HG02798 (cell line): ENCODE results near the gene OR1A2.
"Not testable (repeated sequence)": the region's sequence is repeated elsewhere in the genome, so short reads cannot be mapped to it uniquely, and the experiment has no call there.

Experiments used
- ATAC-seq: cut with Tn5 transposase; IDR thresholded peaks from one replicate; pipeline ENCODE4 v1.9.1; 2021; ENCODE audit warnings: mild to moderate bottlenecking; ENCODE audit not compliant: unreplicated experiment, poor library complexity

The OR1A2 gene

GRCh38 chr17:3197219-3197618 is at the start of gene OR1A2:
Gene OR1A2, plus strand, starts transcription at chr17:3197519. Its CDS starts 0 bp downstream, at chr17:3197519.
- no peak for ATAC-seq

- no peak for ATAC-seq
Observed at GRCh38 chr17:3157218-3157617, 40.1 kb upstream of the OR1A2 start.

GRCh38 chr17:3167574-3167973 is 29.7 kb upstream of the OR1A2 start:
- ATAC-seq, result no peak

- no peak for ATAC-seq
Observed at GRCh38 chr17:3189961-3190360, 7.4 kb upstream of the OR1A2 start.

- ATAC-seq, result no peak
Observed at GRCh38 chr17:3207367-3207766, 10.0 kb downstream of the OR1A2 start, which contains the start of gene OR1A1. Gene OR1A1, plus strand, starts transcription at chr17:3207667. Its CDS starts 7,954 bp downstream, at chr17:3215621.

- ATAC-seq, result no peak
Observed at GRCh38 chr17:3208484-3208883, 11.2 kb downstream of the OR1A2 start.

- no peak for ATAC-seq
Observed at GRCh38 chr17:3213001-3213400, 15.7 kb downstream of the OR1A2 start.

- no peak for ATAC-seq
Observed at GRCh38 chr17:3213587-3213986, 16.3 kb downstream of the OR1A2 start.

- not testable (repeated sequence) for ATAC-seq
Observed at GRCh38 chr17:3219978-3220377, 22.7 kb downstream of the OR1A2 start.

- no peak for ATAC-seq
Observed at GRCh38 chr17:3221850-3222249, 24.5 kb downstream of the OR1A2 start.

- ATAC-seq, result no peak
Observed at GRCh38 chr17:3222505-3222904, 25.2 kb downstream of the OR1A2 start.

- ATAC-seq, result not testable (repeated sequence)
Observed at GRCh38 chr17:3224721-3225352, 27.5 kb downstream of the OR1A2 start.

- not testable (repeated sequence) for ATAC-seq
Observed at GRCh38 chr17:3232300-3232699, 35.0 kb downstream of the OR1A2 start.

GRCh38 chr17:3238685-3239084 is 41.4 kb downstream of the OR1A2 start:
- not testable (repeated sequence) for ATAC-seq

- not testable (repeated sequence) for ATAC-seq
Observed at GRCh38 chr17:3241044-3241443, 43.7 kb downstream of the OR1A2 start.

- ATAC-seq, result not testable (repeated sequence)
Observed at GRCh38 chr17:3244841-3245240, 47.5 kb downstream of the OR1A2 start.
